ENCODE measurements around the gene PGGHG. TPM values are rescaled to one million over a fixed set of nuclear protein-coding genes. Genes with fewer than 3 reads are reported as not detected.
A peak's percentile ranks its signal among the peaks of the same experiment; 100 is the strongest.
"Not testable (repeated sequence)": the region's sequence is repeated elsewhere in the genome, so short reads cannot be mapped to it uniquely, and the experiment has no call there.

PGGHG gene
- total RNA-seq, 1 experiment from 2014 or later, result 69.0 TPM

DNA sequence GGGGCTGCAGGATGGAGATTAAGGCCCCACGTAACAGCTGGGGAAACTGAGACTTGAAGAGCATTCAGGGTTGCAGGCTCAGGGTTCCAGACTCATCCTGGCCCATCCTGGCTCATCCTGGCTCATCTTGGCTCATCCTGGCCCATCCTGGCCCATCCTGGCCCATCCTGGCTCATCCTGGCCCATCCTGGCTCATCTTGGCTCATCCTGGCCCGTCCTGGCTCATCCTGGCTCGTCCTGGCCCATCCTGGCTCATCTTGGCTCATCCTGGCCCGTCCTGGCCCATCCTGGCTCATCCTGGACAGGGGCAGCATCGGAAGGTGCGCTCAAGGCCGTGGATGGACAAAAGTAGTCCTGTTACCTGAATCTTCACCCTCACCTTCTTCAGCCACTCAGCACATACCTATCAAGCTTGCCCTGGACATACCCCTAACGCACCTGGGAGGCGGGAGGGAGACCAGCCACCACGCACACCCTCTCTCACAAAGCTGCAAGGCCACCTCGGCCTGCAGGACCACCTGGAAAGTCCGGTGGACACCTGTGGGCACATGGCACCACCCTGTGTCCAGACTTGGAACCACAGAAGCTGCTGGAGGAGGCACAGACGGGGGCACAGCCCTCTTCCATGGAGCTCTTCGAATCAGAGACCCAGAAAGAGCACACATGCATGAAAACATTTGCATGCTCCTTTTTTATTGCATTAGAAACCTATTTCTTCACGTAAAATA is 31.0 kb upstream of the PGGHG start:
- no peak overlapping the region for H3K4me3 ChIP-seq (ENCODE audit: insufficient read depth, low read depth, low read length)
- H3K36me3 ChIP-seq (replicated peaks; ENCODE audit: control insufficient read depth, insufficient read depth, low read length), result peaks cover 3% of the 10 kb centered on the region
- no peaks in the 10 kb centered on the region for H3K27me3 ChIP-seq (ENCODE audit: control insufficient read depth, insufficient read depth, low read length)
- no peak for DNase-seq

- no peak overlapping the region for H3K4me3 ChIP-seq (ENCODE audit: insufficient read depth, low read depth, low read length)
- no peaks in the 10 kb centered on the region for H3K27me3 ChIP-seq (ENCODE audit: control insufficient read depth, insufficient read depth, low read length)
- H3K36me3 ChIP-seq (replicated peaks; ENCODE audit: control insufficient read depth, insufficient read depth, low read length), result no peaks in the 10 kb centered on the region
- no peak for DNase-seq
These were observed 29.5 kb upstream of the PGGHG start for GRCh38 chr11:259413-259812.

- no peak for DNase-seq
- Histone ChIP-seq H3K27me3 (ENCODE audit: control insufficient read depth, insufficient read depth, low read length) (no peaks in the 10 kb centered on the region), H3K36me3 (replicated peaks; ENCODE audit: control insufficient read depth, insufficient read depth, low read length) (no peaks in the 10 kb centered on the region), H3K4me3 (ENCODE audit: insufficient read depth, low read depth, low read length) (no peak overlapping the region)
These were observed 27.3 kb upstream of the PGGHG start for GRCh38 chr11:261624-262023.

- Histone ChIP-seq H3K27me3 (ENCODE audit: control insufficient read depth, insufficient read depth, low read length) (no peaks in the 10 kb centered on the region), H3K4me3 (ENCODE audit: insufficient read depth, low read depth, low read length) (no peak overlapping the region), H3K36me3 (replicated peaks; ENCODE audit: control insufficient read depth, insufficient read depth, low read length) (no peaks in the 10 kb centered on the region)
- peak; percentile 80 for DNase-seq
These were observed 22.1 kb upstream of the PGGHG start for GRCh38 chr11:266676-267439.

- no peaks in the 10 kb centered on the region for H3K27me3 ChIP-seq (ENCODE audit: control insufficient read depth, insufficient read depth, low read length)
- H3K4me3 ChIP-seq (ENCODE audit: insufficient read depth, low read depth, low read length), result peak overlapping the region; percentile 38
- DNase-seq, result peak; percentile 83
- H3K36me3 ChIP-seq (replicated peaks; ENCODE audit: control insufficient read depth, insufficient read depth, low read length), result no peaks in the 10 kb centered on the region
These were observed 21.4 kb upstream of the PGGHG start for GRCh38 chr11:267491-267994.

DNA sequence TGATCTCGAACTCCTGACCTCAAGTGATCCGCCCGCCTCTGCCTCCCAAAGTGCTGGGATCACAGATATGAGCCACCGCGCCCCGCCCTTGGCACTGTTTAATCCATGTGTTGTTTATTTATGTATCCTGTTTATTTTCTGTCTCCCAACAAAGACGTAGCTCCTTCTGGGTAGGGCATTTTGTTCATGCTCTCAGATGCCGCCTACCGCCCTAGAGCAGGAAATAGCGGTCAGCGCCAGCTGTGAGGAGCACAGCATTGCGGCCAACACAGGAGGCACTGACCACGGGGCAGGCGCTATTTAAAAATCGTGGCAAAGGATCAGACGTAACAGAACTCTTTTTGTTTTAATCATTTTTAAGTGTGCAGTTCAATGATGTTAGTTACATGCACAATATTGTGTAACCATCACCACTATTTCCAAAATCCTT is 20.2 kb upstream of the PGGHG start:
- DNase-seq, result peak; percentile 79
- H3K36me3 ChIP-seq (replicated peaks; ENCODE audit: control insufficient read depth, insufficient read depth, low read length); H3K27me3 ChIP-seq (ENCODE audit: control insufficient read depth, insufficient read depth, low read length): not testable (repeated sequence)
- H3K4me3 ChIP-seq (ENCODE audit: insufficient read depth, low read depth, low read length), result 0 out of 2 replicates have a peak overlapping the region, but pooled peaks have one; percentile 0

GRCh38 chr11:269146-269890 is 19.6 kb upstream of the PGGHG start:
- peak; percentile 64 for DNase-seq
- no peaks in the 10 kb centered on the region for H3K27me3 ChIP-seq (ENCODE audit: control insufficient read depth, insufficient read depth, low read length)
- H3K4me3 ChIP-seq (ENCODE audit: insufficient read depth, low read depth, low read length), result 0 out of 2 replicates have a peak overlapping the region, but pooled peaks have one; percentile 8
- H3K36me3 ChIP-seq (replicated peaks; ENCODE audit: control insufficient read depth, insufficient read depth, low read length), result no peaks in the 10 kb centered on the region

DNA sequence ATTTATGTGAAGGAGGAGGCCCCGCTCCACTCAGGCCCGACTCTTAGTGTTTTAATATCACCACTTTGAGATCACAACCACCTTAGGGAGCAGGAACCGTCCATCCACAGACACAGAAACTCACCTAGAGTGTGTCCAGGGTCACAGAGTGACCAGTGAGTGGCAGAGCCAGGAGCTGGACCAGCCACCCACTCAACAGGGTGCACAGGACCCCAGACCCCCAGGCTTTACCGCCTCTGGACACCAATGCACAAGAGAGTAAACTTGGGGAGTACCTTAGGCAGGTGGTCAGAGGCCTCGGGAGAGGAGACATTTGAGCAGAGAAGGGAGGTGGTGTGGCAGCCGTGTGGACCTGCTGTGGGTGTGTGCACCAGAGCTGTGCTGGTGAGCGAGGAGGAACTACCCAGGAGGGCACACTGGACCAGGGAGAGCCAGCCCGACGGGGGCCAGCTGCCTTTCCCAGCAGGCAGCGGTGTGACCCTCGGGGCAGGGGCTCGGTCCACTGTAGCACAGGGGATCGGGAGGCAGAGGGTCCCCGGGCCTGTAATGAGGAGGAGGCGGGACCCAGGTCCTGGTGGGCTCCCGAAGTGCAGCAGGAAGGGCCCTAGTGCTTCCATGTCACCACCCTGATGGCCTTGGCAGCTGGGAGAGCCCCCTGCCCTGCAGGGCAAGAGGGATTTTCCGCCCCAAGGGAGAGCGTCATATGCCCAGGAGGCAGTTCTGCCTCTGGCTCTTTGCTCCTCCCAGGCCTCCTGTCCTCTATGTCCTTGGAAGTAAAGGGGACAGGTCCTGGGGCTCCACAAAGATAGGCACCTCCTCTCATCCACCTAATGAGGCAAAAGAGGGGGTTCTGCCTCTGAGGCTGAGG is 18.2 kb upstream of the PGGHG start:
- H3K27me3 ChIP-seq (ENCODE audit: control insufficient read depth, insufficient read depth, low read length), result no peaks in the 10 kb centered on the region
- H3K4me3 ChIP-seq (ENCODE audit: insufficient read depth, low read depth, low read length), result no peak overlapping the region
- DNase-seq, result peak; percentile 52
- H3K36me3 ChIP-seq (replicated peaks; ENCODE audit: control insufficient read depth, insufficient read depth, low read length), result no peaks in the 10 kb centered on the region

DNA sequence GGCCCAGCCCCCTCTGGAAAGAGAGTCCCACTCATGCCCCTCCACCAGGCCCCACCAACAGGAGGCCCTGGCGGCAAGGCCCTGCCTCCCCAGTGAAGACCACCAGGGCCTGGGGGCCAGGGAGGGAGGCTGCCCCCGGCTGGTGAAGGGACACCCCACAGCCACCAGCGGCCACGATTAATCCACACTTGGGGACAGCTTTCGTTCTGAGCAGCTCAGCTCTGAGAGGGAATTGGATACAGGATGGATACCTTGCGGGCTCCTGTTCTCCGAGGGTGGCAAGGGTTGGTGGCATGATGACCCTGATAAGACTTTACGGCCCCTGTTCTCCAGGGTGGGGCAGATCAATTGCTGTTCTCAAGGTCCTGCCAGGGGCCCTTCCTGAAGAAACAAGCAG is 17.6 kb upstream of the PGGHG start:
- no peaks in the 10 kb centered on the region for H3K27me3 ChIP-seq (ENCODE audit: control insufficient read depth, insufficient read depth, low read length)
- no peaks in the 10 kb centered on the region for H3K36me3 ChIP-seq (replicated peaks; ENCODE audit: control insufficient read depth, insufficient read depth, low read length)
- H3K4me3 ChIP-seq (ENCODE audit: insufficient read depth, low read depth, low read length), result no peak overlapping the region
- peak; percentile 47 for DNase-seq

DNA sequence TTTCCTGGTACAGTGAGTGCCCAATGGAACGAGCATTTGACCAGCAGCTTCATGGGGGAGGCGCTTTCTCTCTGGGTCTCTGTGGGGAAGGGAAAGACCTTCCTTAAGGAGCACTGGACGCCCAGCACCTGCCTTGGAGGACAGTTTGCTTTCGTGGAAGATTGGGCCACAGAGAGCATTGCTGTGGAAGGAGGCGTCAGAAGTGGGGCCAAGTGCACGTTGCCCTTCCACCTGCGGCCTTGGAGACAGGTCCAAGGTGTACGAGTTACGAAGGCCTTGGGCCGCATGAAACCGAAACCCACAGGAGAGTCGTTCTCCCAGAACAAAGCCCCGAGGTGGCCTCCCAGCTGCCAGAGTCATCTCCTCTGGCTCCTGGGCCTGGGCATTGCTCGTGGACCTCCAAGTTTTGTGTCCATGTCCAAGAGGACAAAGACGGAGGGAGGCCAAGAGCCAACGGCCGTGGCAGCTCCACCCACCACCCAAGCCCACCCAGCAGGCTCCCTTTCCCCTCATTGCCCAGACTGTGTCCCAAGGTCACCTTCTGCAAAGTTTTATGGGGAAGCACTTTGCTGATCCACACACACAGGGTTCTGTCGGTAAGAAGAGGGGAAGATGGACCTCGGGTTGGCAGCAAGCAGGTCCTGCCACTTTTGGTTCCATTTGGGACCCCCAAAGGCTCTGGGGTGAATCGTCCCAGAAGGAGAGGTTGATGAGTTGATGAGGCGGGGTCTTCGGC is 16.6 kb upstream of the PGGHG start:
- peak; percentile 10 for DNase-seq
- Histone ChIP-seq H3K36me3 (replicated peaks; ENCODE audit: control insufficient read depth, insufficient read depth, low read length) (no peaks in the 10 kb centered on the region), H3K4me3 (ENCODE audit: insufficient read depth, low read depth, low read length) (no peak overlapping the region), H3K27me3 (ENCODE audit: control insufficient read depth, insufficient read depth, low read length) (no peaks in the 10 kb centered on the region)

- Histone ChIP-seq H3K36me3 (replicated peaks; ENCODE audit: control insufficient read depth, insufficient read depth, low read length) (no peaks in the 10 kb centered on the region), H3K4me3 (ENCODE audit: insufficient read depth, low read depth, low read length) (no peak overlapping the region), H3K27me3 (ENCODE audit: control insufficient read depth, insufficient read depth, low read length) (no peaks in the 10 kb centered on the region)
- DNase-seq, result peak; percentile 14
These were observed 16.1 kb upstream of the PGGHG start for GRCh38 chr11:272931-273198.

GRCh38 chr11:276219-276618 is 12.7 kb upstream of the PGGHG start:
- DNase-seq, result no peak
- Histone ChIP-seq H3K4me3 (ENCODE audit: insufficient read depth, low read depth, low read length) (no peak overlapping the region), H3K36me3 (replicated peaks; ENCODE audit: control insufficient read depth, insufficient read depth, low read length) (no peaks in the 10 kb centered on the region), H3K27me3 (ENCODE audit: control insufficient read depth, insufficient read depth, low read length) (no peaks in the 10 kb centered on the region; the same call in 1 of the 2 replicates)
